CD4-positive, alpha-beta T cell treated with Interleukin-6 for 4 hours (primary cell): Measurements from ENCODE around the gene PRKCB.

Experiments
- DNase-seq: peaks from one replicate; pipeline ENCODE4 v3.0.0-alpha.2; 2020; ENCODE audit warnings: mixed read lengths

PRKCB gene

GRCh38 chr16:23835390-23836077 is at the start of gene PRKCB:
Gene PRKCB, plus strand, starts transcription at chr16:23835983.
- peak; percentile 92 for DNase-seq

GRCh38 chr16:23786964-23787561 is 48.7 kb upstream of the PRKCB start:
- DNase-seq: no peak

GRCh38 chr16:23788685-23789084 is 47.1 kb upstream of the PRKCB start:
- DNase-seq: no peak

- no peak for DNase-seq
Observed at GRCh38 chr16:23795378-23795777, 40.4 kb upstream of the PRKCB start.

- no peak for DNase-seq
Observed at GRCh38 chr16:23796941-23797340, 38.8 kb upstream of the PRKCB start.

- peak; percentile 88 for DNase-seq
Observed at GRCh38 chr16:23801378-23801777, 34.4 kb upstream of the PRKCB start.

- no peak for DNase-seq
Observed at GRCh38 chr16:23802776-23803175, 33.0 kb upstream of the PRKCB start.

- DNase-seq: peak; percentile 81
Observed at GRCh38 chr16:23803591-23804123, 32.1 kb upstream of the PRKCB start.

GRCh38 chr16:23807028-23807427 is 28.8 kb upstream of the PRKCB start:
- no peak for DNase-seq

GRCh38 chr16:23821467-23821866 is 14.3 kb upstream of the PRKCB start:
- DNase-seq: no peak

GRCh38 chr16:23821875-23822688 is 13.7 kb upstream of the PRKCB start:
- DNase-seq: no peak

GRCh38 chr16:23823475-23824384 is 12.1 kb upstream of the PRKCB start:
- DNase-seq: no peak

- DNase-seq: no peak
Observed at GRCh38 chr16:23824909-23825308, 10.9 kb upstream of the PRKCB start.

- DNase-seq: peak; percentile 19
Observed at GRCh38 chr16:23826528-23827045, 9.2 kb upstream of the PRKCB start.

GRCh38 chr16:23827057-23827456 is 8.7 kb upstream of the PRKCB start:
- no peak for DNase-seq

- DNase-seq: no peak
Observed at GRCh38 chr16:23829454-23829853, 6.3 kb upstream of the PRKCB start.

- no peak for DNase-seq
Observed at GRCh38 chr16:23830276-23830675, 5.5 kb upstream of the PRKCB start.

GRCh38 chr16:23832882-23833281 is 2.9 kb upstream of the PRKCB start:
- DNase-seq: no peak

- no peak for DNase-seq
Observed at GRCh38 chr16:23833504-23833903, 2.3 kb upstream of the PRKCB start.

GRCh38 chr16:23833960-23834685 is 1.7 kb upstream of the PRKCB start:
- DNase-seq: peak; percentile 48

- DNase-seq: no peak
Observed at GRCh38 chr16:23836078-23836403, 258 bp downstream of the PRKCB start.
